ENCODE measurements around the gene SLC30A3.

- no peak for TF ChIP-seq CTCF (IDR thresholded peaks at IDR 0.05)
- no peak for TF ChIP-seq POLR2A (IDR thresholded peaks at IDR 0.05; ENCODE audit: low read depth)
Measured at GRCh38 chr2:27290549-27290948, 27.7 kb upstream of the SLC30A3 start.
